GM18511 (cell line): ENCODE measurements around the gene MUC2.

Source experiments
- ATAC-seq: cut with Tn5 transposase; IDR thresholded peaks from one replicate; pipeline ENCODE4 v1.9.1; 2021; ENCODE audit warnings: mild to moderate bottlenecking, moderate library complexity; ENCODE audit not compliant: unreplicated experiment

MUC2 gene

DNA sequence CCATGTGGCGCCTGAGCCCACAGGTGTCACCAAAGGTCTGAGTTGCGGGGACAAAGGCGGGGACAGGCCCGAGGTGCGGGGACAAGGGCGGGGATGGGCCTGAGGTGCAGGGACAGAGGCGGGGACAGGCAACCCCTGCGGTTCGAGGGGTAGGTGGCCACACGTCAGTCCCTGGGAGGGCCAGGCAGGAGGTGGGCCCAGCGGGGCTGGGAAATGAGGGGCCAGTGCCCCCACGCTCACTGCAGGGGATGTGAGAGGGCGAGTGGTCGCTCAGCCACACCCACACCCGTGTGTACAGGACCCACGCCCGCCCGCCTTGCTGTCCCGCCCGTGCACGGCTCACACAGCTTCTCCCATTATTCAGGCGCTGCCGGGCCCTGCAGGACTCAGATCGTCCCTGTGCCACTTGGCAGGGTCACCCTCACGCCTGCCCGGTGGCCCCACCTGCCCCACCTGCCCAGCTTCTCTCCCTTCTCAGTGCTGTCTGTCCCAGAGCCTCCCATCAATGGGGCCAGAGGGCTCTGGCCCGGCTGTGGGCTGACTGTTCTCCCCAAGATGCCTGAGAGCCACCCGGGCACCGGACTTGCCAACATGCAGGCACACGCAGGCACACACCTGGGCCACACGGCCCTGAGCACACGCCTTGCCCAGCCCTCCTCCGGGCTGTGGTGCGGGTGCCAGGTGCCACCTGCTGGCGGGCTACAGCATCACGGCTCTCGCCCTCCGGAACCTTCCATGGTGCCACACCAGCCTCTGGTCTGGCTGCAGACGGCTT, 23.9 kb upstream of the MUC2 start:
- no peak for ATAC-seq

GRCh38 chr11:1051356-1052132, 23.1 kb upstream of the MUC2 start:
- no peak for ATAC-seq

- ATAC-seq: no peak
Observed at GRCh38 chr11:1052133-1053011, 22.3 kb upstream of the MUC2 start.

DNA sequence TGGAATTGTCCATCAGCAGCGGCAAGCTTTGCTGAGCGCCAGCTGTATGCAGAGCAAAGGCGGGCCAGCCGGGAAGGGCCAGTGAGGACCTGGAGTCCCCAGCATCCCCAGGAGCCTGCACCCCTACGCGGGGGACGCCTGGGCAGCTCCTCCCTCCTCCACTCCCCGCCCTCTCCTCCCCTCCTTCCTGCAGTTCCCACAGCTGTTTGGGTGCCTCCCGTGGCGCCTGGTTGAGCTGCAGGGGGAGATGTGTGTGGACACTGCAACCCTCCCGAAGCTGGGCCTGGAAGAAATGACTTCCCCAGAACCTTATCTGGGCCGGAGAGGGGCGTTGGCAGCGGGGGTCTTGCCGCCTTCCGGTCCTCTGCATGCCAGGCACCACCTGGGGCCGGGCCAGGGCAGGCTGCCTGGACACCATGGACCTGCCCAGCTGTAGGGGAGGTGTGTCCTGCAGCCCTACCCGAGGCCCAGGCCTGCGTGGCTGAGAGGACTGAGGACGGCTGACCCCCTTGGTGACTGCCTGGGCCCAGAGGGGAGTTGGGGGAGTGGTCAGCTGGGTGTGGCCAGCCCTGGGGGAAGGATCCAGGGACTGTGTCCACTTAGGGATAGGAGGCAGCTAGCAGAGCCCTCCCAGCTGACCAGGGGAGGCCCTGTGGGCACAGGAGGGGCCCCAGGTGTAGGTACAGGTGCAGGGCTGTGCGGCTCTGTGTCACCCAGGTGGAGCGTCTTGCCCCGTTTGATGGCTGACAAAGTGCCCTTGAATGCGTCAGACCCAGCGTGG, 21.4 kb upstream of the MUC2 start:
- ATAC-seq: no peak

- ATAC-seq: no peak
Observed at GRCh38 chr11:1054143-1055108, 20.2 kb upstream of the MUC2 start.

GRCh38 chr11:1055109-1055703, 19.5 kb upstream of the MUC2 start:
- ATAC-seq: no peak

GRCh38 chr11:1055990-1056771, 18.5 kb upstream of the MUC2 start:
- no peak for ATAC-seq

DNA sequence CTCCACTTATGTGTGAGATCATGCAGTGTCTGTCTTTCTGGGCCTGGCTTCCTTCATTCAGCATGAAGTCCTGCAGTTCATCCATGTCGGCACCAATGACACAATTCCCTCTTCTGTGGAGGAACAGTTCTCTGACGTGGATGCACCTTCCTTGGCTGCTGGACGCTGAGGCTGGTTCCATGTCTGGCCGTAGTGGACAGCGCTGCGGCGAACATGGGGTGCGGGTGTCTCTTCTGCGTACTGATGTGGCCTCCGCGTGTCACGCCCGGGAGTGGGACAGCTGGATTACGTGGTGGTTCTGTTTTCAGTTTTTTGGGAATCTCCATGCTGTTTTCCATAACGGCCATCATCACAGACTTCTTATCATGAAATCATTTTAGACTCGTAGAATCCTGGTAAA, 16.9 kb upstream of the MUC2 start:
- no peak for ATAC-seq

DNA sequence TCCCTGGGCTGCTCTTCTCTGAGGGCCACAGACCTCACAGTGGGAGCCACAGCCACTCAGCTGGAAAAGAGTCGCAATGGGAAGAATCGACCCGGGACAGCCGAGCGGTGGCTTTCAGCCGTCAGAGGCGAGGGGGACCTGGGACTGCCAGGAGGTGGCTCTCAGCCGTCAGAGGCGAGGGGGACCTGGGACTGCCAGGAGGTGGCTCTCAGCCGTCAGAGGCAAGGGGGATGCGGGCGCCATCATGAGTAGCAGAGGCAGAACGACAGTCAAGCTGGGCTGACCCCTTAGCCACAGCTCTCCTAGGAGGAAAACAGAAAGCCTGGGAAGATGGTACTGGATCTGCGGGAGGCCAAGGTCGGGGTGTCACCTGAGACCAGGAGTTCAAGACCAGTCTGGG, 14.9 kb upstream of the MUC2 start:
- no peak for ATAC-seq

GRCh38 chr11:1060410-1060809, 14.3 kb upstream of the MUC2 start:
- ATAC-seq: no peak

DNA sequence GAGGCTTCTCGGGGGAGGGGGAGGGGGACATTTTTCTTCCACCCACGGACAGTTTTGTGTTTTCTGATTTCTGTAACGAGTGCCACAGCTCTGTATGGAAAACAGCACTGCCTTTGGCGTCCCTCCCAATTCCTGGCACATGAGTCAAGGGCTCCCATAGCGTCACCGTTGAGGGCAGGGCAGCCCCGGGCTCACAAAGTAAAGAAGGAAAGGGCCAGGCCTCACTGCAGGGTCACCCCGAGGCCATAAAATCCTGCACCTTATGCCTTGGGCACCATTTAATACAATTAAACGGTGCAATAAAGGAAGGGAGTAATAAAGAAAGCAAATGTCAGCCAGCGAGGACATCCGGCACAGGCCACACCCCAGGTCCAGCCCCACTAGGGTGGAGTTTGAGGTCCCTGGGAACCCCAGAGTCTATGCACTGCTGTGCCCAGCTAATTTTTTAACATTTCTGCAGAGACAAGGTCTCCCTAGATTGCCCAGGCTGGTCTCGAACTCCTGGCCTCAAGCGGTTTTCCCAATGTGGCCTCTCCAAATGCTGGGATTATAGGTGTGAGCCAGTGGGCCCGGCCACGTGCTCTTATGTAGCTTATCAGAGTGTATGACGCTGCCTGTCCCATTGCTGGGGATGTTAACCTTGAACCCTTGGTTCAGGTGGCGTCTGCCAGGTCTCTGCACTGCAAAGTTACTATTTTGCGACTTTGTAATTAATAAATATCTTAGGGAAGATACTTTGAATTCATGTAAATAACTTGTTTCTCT, 13.6 kb upstream of the MUC2 start:
- no peak for ATAC-seq

DNA sequence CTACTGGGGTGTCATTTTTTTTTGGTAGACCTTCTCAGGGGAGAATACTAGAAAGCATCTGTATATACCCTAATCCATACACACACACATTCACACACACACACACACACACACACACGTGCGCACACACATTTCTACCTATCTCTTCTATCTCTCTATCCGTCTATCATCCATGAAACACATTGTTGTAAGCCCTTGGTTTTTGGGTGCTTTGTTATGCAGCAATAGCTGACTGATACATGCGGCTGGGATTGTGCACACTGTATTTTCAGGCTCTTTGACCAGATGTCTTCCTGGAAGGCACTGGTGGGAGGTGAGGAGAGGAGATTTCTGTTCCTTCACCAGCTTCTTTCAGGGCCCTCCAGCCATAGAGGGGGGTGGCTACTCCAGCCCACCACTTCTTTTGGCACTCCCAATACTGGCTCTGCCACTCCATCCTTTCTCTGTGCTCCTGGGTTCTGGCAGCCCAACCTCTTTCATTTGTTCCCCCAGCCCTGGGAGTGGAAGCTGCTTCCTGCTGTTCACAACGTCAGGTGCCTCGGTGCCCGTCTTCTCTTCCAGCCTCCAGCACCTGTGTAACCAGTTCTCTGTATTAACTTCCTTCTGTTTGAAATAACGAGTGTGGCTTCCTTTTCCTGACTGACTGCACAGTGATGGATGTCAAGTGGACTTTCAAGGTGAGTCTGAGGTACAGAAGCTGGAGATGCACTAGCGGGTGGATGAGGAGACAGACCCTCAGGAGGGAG, 12.4 kb upstream of the MUC2 start:
- ATAC-seq: no peak

DNA sequence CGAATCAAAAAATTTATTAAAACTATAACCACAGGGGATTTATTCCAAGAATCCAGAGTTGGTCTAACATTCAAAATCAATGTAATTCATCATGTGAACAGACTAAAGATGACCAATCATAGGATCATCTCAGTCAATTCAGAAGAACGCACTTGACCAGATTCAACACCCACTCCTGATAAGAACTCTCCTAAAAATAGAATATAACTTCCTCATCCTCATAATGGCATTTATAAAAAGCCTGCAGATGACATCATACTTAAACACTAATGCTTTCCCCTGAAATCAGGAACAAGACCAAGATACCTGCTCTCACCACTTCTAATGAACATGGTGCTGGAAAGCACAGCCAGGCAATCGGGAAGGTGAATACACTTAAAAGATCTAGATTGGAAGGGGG, 10.5 kb upstream of the MUC2 start:
- no peak for ATAC-seq

DNA sequence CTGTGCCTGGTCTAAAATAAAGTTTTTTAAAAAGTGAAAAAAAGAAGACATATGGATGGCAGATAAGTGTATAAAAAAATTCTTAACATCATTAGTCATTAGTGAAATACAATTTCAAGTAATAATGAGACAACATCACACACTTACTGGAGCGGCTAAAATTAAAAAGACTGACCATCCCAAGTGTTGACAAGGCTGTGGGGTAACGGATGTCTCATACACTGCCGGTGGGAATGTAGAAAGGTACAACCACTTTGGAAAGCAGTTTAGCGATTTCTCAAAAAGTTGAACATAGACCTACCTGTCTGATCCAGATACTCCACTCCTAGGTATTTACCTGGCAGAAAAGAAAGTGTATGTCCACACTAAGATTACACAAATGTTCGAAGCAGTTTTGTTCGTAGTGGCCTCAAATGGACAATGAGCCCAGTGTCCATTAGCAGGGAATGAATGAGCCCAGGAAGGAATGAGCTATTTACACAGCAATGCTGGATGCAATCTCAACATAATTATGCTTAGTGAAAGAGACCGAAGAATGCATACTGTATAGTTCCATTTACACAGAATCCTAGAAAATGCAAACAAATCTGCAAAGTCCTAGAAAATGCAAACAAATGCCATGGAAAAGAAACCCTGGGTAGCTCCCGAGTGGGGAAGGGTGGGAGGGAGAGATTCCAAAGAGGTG, 6.7 kb upstream of the MUC2 start:
- ATAC-seq: no peak

- no peak for ATAC-seq
Observed at GRCh38 chr11:1069740-1070139, 4.9 kb upstream of the MUC2 start.
